Peyer's patch (tissue), 4 donors: Measurements from ENCODE around the gene SETD1A. TPM values are rescaled to one million over a fixed set of nuclear protein-coding genes. Genes with fewer than 3 reads are reported as not detected.

ENCODE experiments used
- DNase-seq, 3 donors: peaks; one replicate each; pipeline ENCODE4 v3.0.0-alpha.2; 2017 to 2019
- H3K27ac ChIP-seq, 4 donors: fragments of 200-600 bp; sonication (generic); one replicate each; pipeline ENCODE4 v1.5.1; 2016 to 2019
- H3K27me3 ChIP-seq, 2 donors: fragments of 200-600 bp; sonication (generic); one replicate each; pipeline ENCODE4 v1.5.1; 2019
- H3K36me3 ChIP-seq, 3 donors: fragments of 200-600 bp; sonication (generic); one replicate each; pipeline ENCODE4 v1.5.1; 2016 to 2019
- H3K4me1 ChIP-seq, 4 donors: fragments of 200-600 bp; sonication (generic); one replicate each; pipeline ENCODE4 v1.5.1; 2016 to 2019
- H3K4me3 ChIP-seq, 4 donors: fragments of 200-600 bp; sonication (generic); 1 replicate in 3 of 4; 2 replicates in 1 of 4; pipeline ENCODE4 v1.5.1; 2016 to 2019; ENCODE audit warnings: mild to moderate bottlenecking in 1 of 4
- H3K9me3 ChIP-seq, 4 donors: fragments of 200-600 bp; sonication (generic); one replicate each; pipeline ENCODE4 v1.5.1; 2016 to 2019; ENCODE audit warnings: mild to moderate bottlenecking in 1 of 4
- CTCF ChIP-seq, 6 experiments: fragments of 450-650 bp in 4 of 6; fragments of 200-600 bp in 2 of 6; sonication (generic) in 1 of 6; IDR thresholded peaks; one replicate each; pipeline ENCODE4 v1.5.1; 2017 to 2019; ENCODE audit warnings: antibody characterized with exemption in 6 of 6, mild to moderate bottlenecking in 3 of 6, moderate library complexity in 1 of 6
- POLR2A ChIP-seq, 2 donors: fragments of 450-650 bp; IDR thresholded peaks; one replicate each; pipeline ENCODE4 v1.5.1; 2017; ENCODE audit warnings: antibody characterized with exemption in 2 of 2, mild to moderate bottlenecking in 2 of 2, moderate library complexity in 2 of 2
- total RNA-seq, 4 donors: library from RNA; depleted of rRNA; stranded (reverse); fragments of >200 nt; gene quantifications; one replicate each; pipeline ENCODE4 v1.1.0, GENCODE V29; 2016

SETD1A gene
- total RNA-seq, 4 donors from 2014 or later = 10.0 to 22.0 (median 16.5) TPM

- Histone ChIP-seq H3K4me3 (no peak overlapping the region), H3K9me3 (no peaks in the 10 kb centered on the region), H3K27ac (peak overlapping the region in 2 of 4 donors; percentile 13 to 98), H3K36me3 (no peaks in the 10 kb centered on the region), H3K4me1 (peaks cover 2 to 37% (median 7%) of the 10 kb centered on the region in 4 donors), H3K27me3 (no peaks in the 10 kb centered on the region)
- DNase-seq = no peak
- no peak for TF ChIP-seq POLR2A (IDR thresholded peaks at IDR 0.05)
- no peak for TF ChIP-seq CTCF (IDR thresholded peaks at IDR 0.05)
Measured at GRCh38 chr16:30951193-30951592, 6.4 kb upstream of the SETD1A start.

GRCh38 chr16:30951750-30952149 lies 5.8 kb upstream of the SETD1A start:
- no peak for TF ChIP-seq CTCF (IDR thresholded peaks at IDR 0.05)
- no peak for TF ChIP-seq POLR2A (IDR thresholded peaks at IDR 0.05)
- no peaks in the 10 kb centered on the region for H3K9me3 ChIP-seq
- peaks cover 2 to 41% (median 7%) of the 10 kb centered on the region in 4 donors for H3K4me1 ChIP-seq

GRCh38 chr16:30953111-30953510 lies 4.4 kb upstream of the SETD1A start:
- H3K27ac ChIP-seq = peak overlapping the region in 1 of 4 donors; percentile 25
- TF ChIP-seq CTCF (IDR thresholded peaks at IDR 0.05) = no peak
- TF ChIP-seq POLR2A (IDR thresholded peaks at IDR 0.05) = no peak

More at GRCh38 chr16:30951750-30952149, 5.8 kb upstream of the SETD1A start:
- Histone ChIP-seq H3K36me3 (no peaks in the 10 kb centered on the region), H3K27me3 (no peaks in the 10 kb centered on the region), H3K27ac (peak overlapping the region in 2 of 4 donors; percentile 13 to 22), H3K4me3 (no peak overlapping the region)
- DNase-seq = no peak

GRCh38 chr16:30953511-30954124 lies 3.9 kb upstream of the SETD1A start:
- H3K27me3 ChIP-seq = no peaks in the 10 kb centered on the region
- H3K9me3 ChIP-seq = no peaks in the 10 kb centered on the region
- peaks cover 2 to 42% (median 9%) of the 10 kb centered on the region in 4 donors for H3K4me1 ChIP-seq
- H3K4me3 ChIP-seq = no peak overlapping the region
- peak; percentile 62 to 79 (median 76) for DNase-seq
- no peak for TF ChIP-seq POLR2A (IDR thresholded peaks at IDR 0.05)
- peak in 5 of 6 experiments; percentile 55 to 63 (median 60) for TF ChIP-seq CTCF (IDR thresholded peaks at IDR 0.05)
- peak overlapping the region in 2 of 4 donors; percentile 25 to 27 for H3K27ac ChIP-seq
- no peaks in the 10 kb centered on the region for H3K36me3 ChIP-seq

More at GRCh38 chr16:30953111-30953510, 4.4 kb upstream of the SETD1A start:
- H3K9me3 ChIP-seq = no peaks in the 10 kb centered on the region
- no peak overlapping the region for H3K4me3 ChIP-seq
- H3K36me3 ChIP-seq = no peaks in the 10 kb centered on the region
- peaks cover 2 to 38% (median 7%) of the 10 kb centered on the region in 4 donors for H3K4me1 ChIP-seq
- no peak for DNase-seq
- H3K27me3 ChIP-seq = no peaks in the 10 kb centered on the region

- H3K27me3 ChIP-seq = no peaks in the 10 kb centered on the region
- peaks cover 2 to 46% (median 15%) of the 10 kb centered on the region in 4 donors for H3K4me1 ChIP-seq
- no peaks in the 10 kb centered on the region for H3K9me3 ChIP-seq
- no peak overlapping the region for H3K27ac ChIP-seq
- DNase-seq = no peak
- TF ChIP-seq CTCF (IDR thresholded peaks at IDR 0.05) = no peak
- no peak for TF ChIP-seq POLR2A (IDR thresholded peaks at IDR 0.05)
- no peak overlapping the region for H3K4me3 ChIP-seq
- peaks cover 0 to 10% (median 0%) of the 10 kb centered on the region in 3 donors for H3K36me3 ChIP-seq
Measured at GRCh38 chr16:30954993-30955392, 2.6 kb upstream of the SETD1A start.
